Fibroblast of mammary gland (primary cell): ENCODE data around the gene VPS13D.
"Not testable (repeated sequence)": the region's sequence is repeated elsewhere in the genome, so short reads cannot be mapped to it uniquely, and the experiment has no call there.

Experiments
- DNase-seq: peaks from one replicate; pipeline ENCODE4 v3.0.0-alpha.2; 2010; ENCODE audit warnings: low read depth
- H3K4me3 ChIP-seq: 2 replicates; pipeline ENCODE4 v1.5.1; 2011; ENCODE audit warnings: low read depth, mild to moderate bottlenecking, low read length, moderate library complexity; ENCODE audit not compliant: control insufficient read depth
- CTCF ChIP-seq: conservative IDR thresholded peaks from 2 replicates; pipeline ENCODE4 v1.5.1; 2011; ENCODE audit warnings: low read depth, low read length, inconsistent platforms; ENCODE audit not compliant: control insufficient read depth, insufficient read depth

Gene VPS13D

GRCh38 chr1:12450090-12450755 is 220.4 kb downstream of the VPS13D start:
- no peak overlapping the region for H3K4me3 ChIP-seq
- TF ChIP-seq CTCF: no peak
- DNase-seq: no peak

- no peak for TF ChIP-seq CTCF
- no peak for DNase-seq
- H3K4me3 ChIP-seq: no peak overlapping the region
Measured at GRCh38 chr1:12450756-12451559, 221.1 kb downstream of the VPS13D start.

GRCh38 chr1:12451560-12451900 is 221.7 kb downstream of the VPS13D start:
- no peak for TF ChIP-seq CTCF
- DNase-seq: no peak
- no peak overlapping the region for H3K4me3 ChIP-seq

- H3K4me3 ChIP-seq: no peak overlapping the region
- DNase-seq: no peak
- TF ChIP-seq CTCF: no peak
Measured at GRCh38 chr1:12452262-12452661, 222.4 kb downstream of the VPS13D start.

GRCh38 chr1:12453400-12454343 is 223.8 kb downstream of the VPS13D start:
- DNase-seq: no peak
- no peak for TF ChIP-seq CTCF
- no peak overlapping the region for H3K4me3 ChIP-seq

- TF ChIP-seq CTCF: no peak
- H3K4me3 ChIP-seq: no peak overlapping the region
- DNase-seq: no peak
Measured at GRCh38 chr1:12454406-12455391, 224.9 kb downstream of the VPS13D start.

- not testable (repeated sequence) for DNase-seq, H3K4me3 ChIP-seq
Measured at GRCh38 chr1:12456081-12456480, 226.3 kb downstream of the VPS13D start.
